ENCODE results near the gene XG.

- TF ChIP-seq MYNN (IDR thresholded peaks at IDR 0.05), result no peak
- TF ChIP-seq MYNN (CRISPR knock-in tag; IDR thresholded peaks at IDR 0.05), result no peak
- no peak for TF ChIP-seq GATAD2A (IDR thresholded peaks at IDR 0.05)
- no peak for TF ChIP-seq PHF20 (IDR thresholded peaks at IDR 0.05; ENCODE audit: partially characterized antibody)
- no peak for TF ChIP-seq ZNF174 (CRISPR knock-in tag; IDR thresholded peaks at IDR 0.05)
Measured at GRCh38 chrX:2748171-2748814, 3.5 kb upstream of the XG start.
